GM12891 (cell line): ENCODE measurements around the gene MVD.

Experiments used
- PAX5 ChIP-seq: IDR thresholded peaks from 2 replicates; pipeline ENCODE4 v1.6.1; 2011; ENCODE audit warnings: low read length, moderate library complexity, mild to moderate bottlenecking; ENCODE audit not compliant: insufficient read depth, severe bottlenecking
- POLR2A ChIP-seq: IDR thresholded peaks from 2 replicates; pipeline ENCODE4 v1.6.1; 2011; ENCODE audit warnings: low read depth, low read length, control low read depth
- POLR2AphosphoS5 ChIP-seq: IDR thresholded peaks from 2 replicates; pipeline ENCODE4 v1.6.1; 2011; ENCODE audit warnings: low read depth, low read length, control low read depth
- POU2F2 ChIP-seq: IDR thresholded peaks from 2 replicates; pipeline ENCODE4 v1.6.1; 2011; ENCODE audit warnings: low read depth, mild to moderate bottlenecking, control low read depth, low read length, moderate library complexity
- TAF1 ChIP-seq: IDR thresholded peaks from 2 replicates; pipeline ENCODE4 v1.6.1; 2011; ENCODE audit warnings: low read depth, low read length, control low read depth

DNA sequence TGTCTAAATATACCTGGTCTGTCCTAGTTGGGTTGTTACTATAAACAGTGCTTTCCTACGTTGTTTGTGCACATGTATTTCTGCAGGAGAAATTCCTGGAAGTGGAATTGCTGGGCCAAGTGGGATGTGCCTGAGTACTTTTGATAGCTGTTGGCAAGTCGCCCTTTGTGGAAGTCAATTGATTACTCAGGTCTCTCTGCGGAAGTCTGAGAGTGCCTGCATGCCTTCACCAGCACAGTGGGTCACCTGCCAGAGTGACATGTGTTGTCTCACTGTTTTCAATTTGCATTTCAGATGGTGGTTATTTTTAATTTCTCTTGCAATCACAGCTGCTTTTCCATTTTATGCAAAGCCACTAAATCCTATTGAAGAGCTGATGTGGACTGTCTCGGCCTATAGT lies 2.3 kb upstream of the MVD start:
- TF ChIP-seq POLR2AphosphoS5 (no peak), POLR2A (no peak), TAF1 (no peak), PAX5 (no peak), POU2F2 (no peak)
